CD8-positive, alpha-beta memory T cell (primary cell): ENCODE measurements around the gene COG2. TPM values are rescaled to one million over a fixed set of nuclear protein-coding genes. Genes with fewer than 3 reads are reported as not detected.
A peak's percentile ranks its signal among the peaks of the same experiment; 100 is the strongest.

ENCODE experiments used
- CTCF ChIA-PET: fragments of 350-600 bp; sonication (Branson Sonifier 250); formaldehyde crosslinking; loops from one replicate; lab custom pipeline; 2021; ENCODE audit warnings: antibody characterized with exemption; lab: Charles Lee
- POLR2A ChIA-PET: fragments of 350-600 bp; sonication (Branson Sonifier 250); formaldehyde crosslinking; loops from one replicate; lab custom pipeline; 2021; ENCODE audit warnings: antibody characterized with exemption; lab: Charles Lee
- DNase-seq, 5 donors: peaks; one replicate each; pipeline versions ENCODE4 v3.0.0 to v3.0.0-alpha.2; 2020 to 2022; ENCODE audit warnings: mixed read lengths in 1 of 5
- H3K27ac ChIP-seq: one replicate; pipeline ENCODE4 v1.7.0; 2013; ENCODE audit warnings: low read depth, mild to moderate bottlenecking, low read length, moderate library complexity
- H3K27me3 ChIP-seq: 2 replicates; pipeline ENCODE4 v1.7.0; 2013; ENCODE audit warnings: low read length, mild to moderate bottlenecking; ENCODE audit not compliant: insufficient read depth, poor library complexity, severe bottlenecking
- H3K36me3 ChIP-seq: 2 replicates; pipeline ENCODE4 v1.7.0; 2013; ENCODE audit warnings: mild to moderate bottlenecking, low read length, moderate library complexity; ENCODE audit not compliant: insufficient read depth
- H3K4me1 ChIP-seq: 2 replicates; pipeline ENCODE4 v1.7.0; 2013; ENCODE audit warnings: mild to moderate bottlenecking, low read length, moderate library complexity; ENCODE audit not compliant: insufficient read depth
- H3K4me3 ChIP-seq: 2 replicates; pipeline ENCODE4 v1.7.0; 2013; ENCODE audit warnings: mild to moderate bottlenecking, low read length
- H3K9me3 ChIP-seq: 2 replicates; pipeline ENCODE4 v1.7.0; 2013; ENCODE audit warnings: mild to moderate bottlenecking, low read length
- H3K27ac Mint-ChIP-seq, 8 donors: one replicate each; pipeline ENCODE4 v1.8.0; 2020 to 2021; ENCODE audit warnings: mixed read lengths in 8 of 8, mild to moderate bottlenecking in 6 of 8, inconsistent platforms in 3 of 8, moderate library complexity in 3 of 8
- H3K27me3 Mint-ChIP-seq, 2 donors: one replicate each; pipeline ENCODE4 v1.8.0; 2020 to 2021; ENCODE audit warnings: mixed read lengths in 2 of 2, mild to moderate bottlenecking in 1 of 2, moderate library complexity in 1 of 2
- H3K36me3 Mint-ChIP-seq, 3 donors: one replicate each; pipeline ENCODE4 v1.8.0; 2020 to 2021; ENCODE audit warnings: mixed read lengths in 3 of 3, inconsistent platforms in 1 of 3, mild to moderate bottlenecking in 1 of 3
- H3K4me1 Mint-ChIP-seq, 3 donors: one replicate each; pipeline ENCODE4 v1.8.0; 2020 to 2021; ENCODE audit warnings: mixed read lengths in 3 of 3, inconsistent platforms in 1 of 3, mild to moderate bottlenecking in 1 of 3
- H3K4me3 Mint-ChIP-seq, 7 donors: one replicate each; pipeline ENCODE4 v1.8.0; 2020 to 2021; ENCODE audit warnings: mixed read lengths in 7 of 7, mild to moderate bottlenecking in 6 of 7, moderate library complexity in 4 of 7, inconsistent platforms in 2 of 7
- H3K9me3 Mint-ChIP-seq, 5 donors: one replicate each; pipeline ENCODE4 v1.8.0; 2020 to 2022; ENCODE audit warnings: mixed read lengths in 5 of 5, mild to moderate bottlenecking in 3 of 5, moderate library complexity in 2 of 5, inconsistent platforms in 1 of 5
- polyA plus RNA-seq: library from polyadenylated mRNA; unstranded; fragments of 300-500 nt; fragmentation: Illumina TruSeq; gene quantifications from one replicate; pipeline ENCODE4 v1.2.3, GENCODE V29; 2021
- total RNA-seq, 2 experiments: library from RNA; stranded (reverse); gene quantifications; one replicate each; pipeline ENCODE4 v1.2.3, GENCODE V29; 2021

COG2 gene
- total and polyA plus RNA-seq, 3 experiments from 2014 or later, result 35.0 to 47.5 (median 45.0) TPM

- Histone ChIP-seq H3K27me3 (peaks cover 3% of the 10 kb centered on the region), H3K9me3 (no peaks in the 10 kb centered on the region), H3K27ac (no peak overlapping the region), H3K4me1 (no peaks in the 10 kb centered on the region), H3K4me3 (no peak overlapping the region), H3K36me3 (no peaks in the 10 kb centered on the region)
- POLR2A ChIA-PET, result no interaction called here
- Mint-ChIP-seq H3K4me3 (no peak overlapping the region), H3K9me3 (no peaks in the 10 kb centered on the region), H3K4me1 (peaks cover 0 to 2% (median 0%) of the 10 kb centered on the region in 3 donors), H3K27ac (peak overlapping the region in 1 of 8 donors; percentile 33), H3K27me3 (peaks cover 5 to 7% of the 10 kb centered on the region in 2 donors), H3K36me3 (peaks cover 0 to 2% (median 0%) of the 10 kb centered on the region in 3 donors)
- CTCF ChIA-PET, result no interaction called here
- DNase-seq, result no peak
These were observed 57.4 kb downstream of the COG2 start for GRCh38 chr1:230699716-230700115.

DNA sequence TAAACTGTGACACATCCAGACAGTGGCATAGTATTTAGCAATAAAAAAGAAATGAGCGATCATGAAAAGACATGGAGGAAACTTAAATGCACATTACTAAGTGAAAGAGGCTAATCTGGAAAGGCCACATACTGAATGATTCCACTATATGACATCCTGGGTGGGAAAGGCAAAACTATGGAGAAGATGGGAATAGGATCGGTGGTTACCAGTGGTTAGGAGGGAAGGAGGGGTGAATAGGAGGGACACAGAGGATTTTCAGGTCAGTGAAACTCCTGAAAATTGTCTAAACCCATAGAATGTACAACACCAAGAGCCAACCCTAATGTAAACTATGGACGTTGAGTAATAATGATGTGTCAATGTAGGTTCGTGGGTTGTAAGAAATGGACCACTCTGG, 57.9 kb downstream of the COG2 start:
- POLR2A ChIA-PET, result no interaction called here

GRCh38 chr1:230701434-230701833, 59.2 kb downstream of the COG2 start:
- DNase-seq, result no peak
- Histone ChIP-seq H3K4me3 (no peak overlapping the region), H3K27ac (no peak overlapping the region), H3K9me3 (no peaks in the 10 kb centered on the region), H3K36me3 (no peaks in the 10 kb centered on the region), H3K4me1 (no peaks in the 10 kb centered on the region), H3K27me3 (peaks cover 3% of the 10 kb centered on the region)
- no peak overlapping the region for H3K27ac Mint-ChIP-seq
- H3K9me3 Mint-ChIP-seq, result no peaks in the 10 kb centered on the region
- ChIA-PET POLR2A (no interaction called here), CTCF (no interaction called here)
- peaks cover 7 to 8% of the 10 kb centered on the region in 2 donors for H3K27me3 Mint-ChIP-seq
- H3K4me3 Mint-ChIP-seq, result no peak overlapping the region
- H3K4me1 Mint-ChIP-seq, result no peaks in the 10 kb centered on the region
- no peaks in the 10 kb centered on the region for H3K36me3 Mint-ChIP-seq

More for the DNA sequence above, 57.9 kb downstream of the COG2 start:
- no peak overlapping the region for H3K4me3 ChIP-seq
- no peak overlapping the region for H3K27ac ChIP-seq
- peaks cover 5 to 8% of the 10 kb centered on the region in 2 donors for H3K27me3 Mint-ChIP-seq
- H3K27me3 ChIP-seq, result peaks cover 3% of the 10 kb centered on the region
- no peaks in the 10 kb centered on the region for H3K36me3 ChIP-seq
- H3K9me3 Mint-ChIP-seq, result no peaks in the 10 kb centered on the region
- no peaks in the 10 kb centered on the region for H3K9me3 ChIP-seq
- H3K36me3 Mint-ChIP-seq, result peaks cover 0 to 2% (median 0%) of the 10 kb centered on the region in 3 donors
- H3K4me3 Mint-ChIP-seq, result no peak overlapping the region
- peaks cover 0 to 2% (median 0%) of the 10 kb centered on the region in 3 donors for H3K4me1 Mint-ChIP-seq
- no peak for DNase-seq
- CTCF ChIA-PET, result no interaction called here
- no peaks in the 10 kb centered on the region for H3K4me1 ChIP-seq
- no peak overlapping the region for H3K27ac Mint-ChIP-seq

GRCh38 chr1:230701895-230702768, 59.9 kb downstream of the COG2 start:
- Histone ChIP-seq H3K9me3 (no peaks in the 10 kb centered on the region), H3K27ac (no peak overlapping the region), H3K4me1 (no peaks in the 10 kb centered on the region), H3K36me3 (no peaks in the 10 kb centered on the region), H3K4me3 (no peak overlapping the region), H3K27me3 (peaks cover 3% of the 10 kb centered on the region)
- H3K4me1 Mint-ChIP-seq, result no peaks in the 10 kb centered on the region
- no peak overlapping the region for H3K4me3 Mint-ChIP-seq
- no peaks in the 10 kb centered on the region for H3K9me3 Mint-ChIP-seq
- ChIA-PET CTCF (no interaction called here), POLR2A (no interaction called here)
- no peak for DNase-seq
- H3K27ac Mint-ChIP-seq, result no peak overlapping the region
- H3K36me3 Mint-ChIP-seq, result no peaks in the 10 kb centered on the region
- peaks cover 7 to 15% of the 10 kb centered on the region in 2 donors for H3K27me3 Mint-ChIP-seq

GRCh38 chr1:230702934-230703678, 60.8 kb downstream of the COG2 start:
- Histone ChIP-seq H3K27me3 (peaks cover 3% of the 10 kb centered on the region), H3K4me1 (no peaks in the 10 kb centered on the region), H3K9me3 (no peaks in the 10 kb centered on the region), H3K36me3 (no peaks in the 10 kb centered on the region), H3K27ac (no peak overlapping the region), H3K4me3 (no peak overlapping the region)
- Mint-ChIP-seq H3K4me1 (peaks cover 2 to 6% (median 6%) of the 10 kb centered on the region in 3 donors), H3K4me3 (no peak overlapping the region), H3K27me3 (peaks cover 8 to 21% of the 10 kb centered on the region in 2 donors), H3K36me3 (no peaks in the 10 kb centered on the region), H3K9me3 (no peaks in the 10 kb centered on the region), H3K27ac (no peak overlapping the region)
- no peak for DNase-seq
- POLR2A ChIA-PET, result no interaction called here
- CTCF ChIA-PET, result no interaction called here

DNA sequence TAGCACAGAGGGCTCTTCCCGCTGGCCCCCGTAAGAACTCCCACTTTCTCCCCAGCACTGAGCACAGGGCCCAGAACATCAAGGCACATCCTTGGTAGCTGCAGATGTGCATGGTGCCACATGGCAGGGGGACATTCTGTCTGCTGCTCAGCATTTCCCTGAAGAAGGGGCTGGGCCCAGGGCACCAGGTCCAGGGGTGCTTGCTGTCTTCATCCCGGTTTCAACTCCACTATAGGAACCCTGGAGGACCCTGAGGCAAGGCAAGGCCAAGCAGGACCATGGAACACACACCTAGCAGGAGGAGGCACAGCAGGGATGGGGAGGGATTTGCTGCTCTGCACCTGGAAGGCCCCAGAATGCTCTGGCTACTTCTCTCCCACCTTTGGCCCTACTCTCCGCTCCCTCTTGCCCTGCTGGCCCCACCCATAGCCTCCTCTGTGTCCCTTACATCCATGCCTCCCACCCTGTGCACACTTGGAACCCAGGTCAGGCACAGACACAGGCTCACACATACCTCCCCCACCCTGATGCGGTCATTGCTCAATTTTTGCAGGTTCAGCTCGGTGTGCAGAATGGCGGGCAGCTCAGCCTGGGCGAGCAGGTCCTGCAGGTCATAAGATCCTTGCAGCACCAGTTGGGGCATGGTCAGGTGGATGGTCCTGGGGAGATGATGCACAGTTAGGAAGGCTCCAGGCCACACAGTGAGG, 61.6 kb downstream of the COG2 start:
- Mint-ChIP-seq H3K27me3 (peaks cover 10 to 26% of the 10 kb centered on the region in 2 donors), H3K4me3 (no peak overlapping the region), H3K9me3 (no peaks in the 10 kb centered on the region), H3K27ac (no peak overlapping the region), H3K4me1 (peaks cover 5 to 8% (median 8%) of the 10 kb centered on the region in 3 donors), H3K36me3 (no peaks in the 10 kb centered on the region)
- H3K9me3 ChIP-seq, result no peaks in the 10 kb centered on the region
- no peak overlapping the region for H3K27ac ChIP-seq
- ChIA-PET POLR2A (no interaction called here), CTCF (no interaction called here)
- no peaks in the 10 kb centered on the region for H3K4me1 ChIP-seq
- DNase-seq, result no peak
- no peak overlapping the region for H3K4me3 ChIP-seq
- H3K27me3 ChIP-seq, result no peaks in the 10 kb centered on the region
- no peaks in the 10 kb centered on the region for H3K36me3 ChIP-seq

DNA sequence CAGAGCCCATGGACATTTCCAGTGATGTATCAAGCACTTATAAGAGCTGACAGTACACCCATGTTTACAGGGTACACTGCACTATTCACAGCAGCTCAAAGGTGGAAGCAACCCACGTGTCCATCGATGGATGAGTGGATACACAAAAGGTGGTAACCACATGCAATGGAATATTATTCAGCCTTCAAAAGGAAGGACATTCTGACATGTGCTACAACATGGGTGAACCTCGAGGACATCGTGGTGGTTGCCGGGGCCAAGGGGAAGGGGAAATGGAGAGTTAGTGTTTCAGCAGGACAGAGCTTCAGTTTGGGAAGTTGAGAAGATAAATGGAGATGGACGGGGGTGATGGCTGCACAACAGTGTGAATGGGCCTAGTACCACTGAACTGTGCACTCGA, 62.5 kb downstream of the COG2 start:
- no peak overlapping the region for H3K4me3 ChIP-seq
- H3K27ac ChIP-seq, result no peak overlapping the region
- H3K4me1 ChIP-seq, result no peaks in the 10 kb centered on the region
- Mint-ChIP-seq H3K9me3 (no peaks in the 10 kb centered on the region), H3K4me3 (no peak overlapping the region), H3K27me3 (peaks cover 10 to 26% of the 10 kb centered on the region in 2 donors), H3K36me3 (no peaks in the 10 kb centered on the region), H3K4me1 (peaks cover 5 to 8% (median 8%) of the 10 kb centered on the region in 3 donors), H3K27ac (no peak overlapping the region)
- H3K9me3 ChIP-seq, result no peaks in the 10 kb centered on the region
- no peaks in the 10 kb centered on the region for H3K27me3 ChIP-seq
- CTCF ChIA-PET, result no interaction called here
- H3K36me3 ChIP-seq, result no peaks in the 10 kb centered on the region
- no peak for DNase-seq
- POLR2A ChIA-PET, result no interaction called here
